Fibroblast of lung (primary cell): ENCODE data around the gene NOD1. TPM values are rescaled to one million over a fixed set of nuclear protein-coding genes. Genes with fewer than 3 reads are reported as not detected.

Experiments used
- DNase-seq, 2 donors: peaks; one replicate each; pipeline versions ENCODE4 v3.0.0 to v3.0.0-alpha.2; 2010; ENCODE audit warnings: low read depth in 2 of 2
- H2AFZ ChIP-seq: 2 replicates; pipeline ENCODE4 v1.5.1; 2012; ENCODE audit warnings: low read length, control low read depth, inconsistent platforms
- H3K27ac ChIP-seq: 2 replicates; pipeline ENCODE4 v1.5.1; 2011; ENCODE audit warnings: low read length, control low read depth; ENCODE audit not compliant: insufficient read depth
- H3K27me3 ChIP-seq: 2 replicates; pipeline ENCODE4 v1.5.1; 2011; ENCODE audit warnings: mild to moderate bottlenecking, low read length; ENCODE audit not compliant: control insufficient read depth, insufficient read depth
- H3K36me3 ChIP-seq: 2 replicates; pipeline ENCODE4 v1.5.1; 2011; ENCODE audit warnings: low read length; ENCODE audit not compliant: control insufficient read depth, insufficient read depth
- H3K4me1 ChIP-seq: 2 replicates; pipeline ENCODE4 v1.5.1; 2011; ENCODE audit warnings: low read length; ENCODE audit not compliant: control insufficient read depth, insufficient read depth; ENCODE audit errors: extremely low read depth
- H3K4me2 ChIP-seq: 2 replicates; pipeline ENCODE4 v1.5.1; 2011; ENCODE audit warnings: low read length, control low read depth; ENCODE audit not compliant: insufficient read depth; ENCODE audit errors: extremely low read depth
- H3K4me3 ChIP-seq, 4 experiments: fragments of 200-600 bp in 1 of 4; sonication (generic) in 1 of 4; replicated peaks in 1 of 4; 2 replicates each; pipeline ENCODE4 v1.5.1; 2011 to 2016; ENCODE audit warnings: low read length in 4 of 4, low read depth in 3 of 4, mild to moderate bottlenecking in 3 of 4, control low read depth in 2 of 4, inconsistent platforms in 1 of 4, mixed read lengths in 1 of 4; ENCODE audit not compliant: insufficient read depth in 1 of 4; ENCODE audit errors: control extremely low read depth in 1 of 4
- H3K79me2 ChIP-seq: 2 replicates; pipeline ENCODE4 v1.5.1; 2012; ENCODE audit warnings: mild to moderate bottlenecking, low read length, inconsistent platforms; ENCODE audit not compliant: control insufficient read depth, insufficient read depth
- H3K9ac ChIP-seq: 2 replicates; pipeline ENCODE4 v1.5.1; 2011; ENCODE audit warnings: mild to moderate bottlenecking, low read length, control low read depth; ENCODE audit not compliant: insufficient read depth
- H3K9me3 ChIP-seq: 2 replicates; pipeline ENCODE4 v1.5.1; 2012; ENCODE audit warnings: low read depth, low read length; ENCODE audit not compliant: control insufficient read depth, insufficient read depth
- H4K20me1 ChIP-seq: 2 replicates; pipeline ENCODE4 v1.5.1; 2011; ENCODE audit warnings: low read length; ENCODE audit not compliant: control insufficient read depth, insufficient read depth; ENCODE audit errors: extremely low read depth
- CTCF ChIP-seq, 2 donors: IDR thresholded peaks in 1 of 2; conservative IDR thresholded peaks in 1 of 2; 1 replicate in 1 of 2; 2 replicates in 1 of 2; pipeline ENCODE4 v1.5.1; 2011 to 2012; ENCODE audit warnings: low read length in 2 of 2, control low read depth in 1 of 2, inconsistent platforms in 1 of 2, low read depth in 1 of 2, mild to moderate bottlenecking in 1 of 2
- EZH2 ChIP-seq: IDR thresholded peaks from 2 replicates; pipeline ENCODE4 v1.5.1; 2012; ENCODE audit warnings: low read length, control low read depth, mild to moderate bottlenecking; ENCODE audit errors: missing control alignments
- polyA plus RNA-seq, 2 donors: library from polyadenylated mRNA; depleted of rRNA in 1 of 2; stranded (reverse) in 1 of 2; unstranded in 1 of 2; fragments of >200 nt; gene quantifications; 2 replicates each; pipeline ENCODE4 v1.2.1, GENCODE V29; 2011 to 2012; ENCODE audit warnings: missing spikeins in 1 of 2
- total RNA-seq: library from RNA; depleted of rRNA; stranded (reverse); fragments of >200 nt; gene quantifications from 2 replicates; pipeline ENCODE4 v1.2.1, GENCODE V29; 2014

Gene NOD1
- total and polyA plus RNA-seq, 2 donors (not counting 1 experiment from before 2014, with no cell fraction given) = 3.3 to 7.3 TPM

DNA sequence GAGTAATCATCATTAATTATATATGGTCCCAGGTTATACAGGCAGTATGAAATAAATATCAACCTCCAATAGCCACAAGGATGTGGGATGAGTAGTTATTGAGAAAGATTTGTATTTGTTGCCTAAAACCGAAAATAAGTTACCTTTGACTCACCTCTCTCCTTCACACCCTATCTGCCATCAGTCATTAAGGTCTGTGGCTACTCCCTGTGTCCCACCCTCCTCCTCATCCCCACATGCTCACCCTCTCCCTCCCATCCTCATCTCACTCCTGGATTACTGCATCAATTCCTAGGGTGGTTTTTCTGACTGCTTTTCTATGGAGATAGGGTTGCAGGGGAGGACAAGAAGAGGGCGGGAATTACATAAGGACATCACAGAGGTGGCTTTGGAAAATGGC, 35.2 kb upstream of the NOD1 start:
- Histone ChIP-seq H3K4me2 (no peak overlapping the region), H2AFZ (no peak overlapping the region), H3K79me2 (no peaks in the 10 kb centered on the region), H4K20me1 (no peaks in the 10 kb centered on the region), H3K4me1 (no peaks in the 10 kb centered on the region), H3K9ac (no peak overlapping the region), H3K27ac (no peak overlapping the region), H3K9me3 (no peaks in the 10 kb centered on the region), H3K27me3 (no peaks in the 10 kb centered on the region), H3K4me3 (no peak overlapping the region), H3K36me3 (no peaks in the 10 kb centered on the region)
- DNase-seq = no peak
- no peak for TF ChIP-seq CTCF (conservative IDR thresholded peaks at IDR 0.05 in 1 of 2, IDR thresholded peaks at IDR 0.05 in 1 of 2; ENCODE audit: low read depth in 1 of 2, low read length in 2 of 2)

- no peak for TF ChIP-seq EZH2
- TF ChIP-seq CTCF (conservative IDR thresholded peaks at IDR 0.05 in 1 of 2, IDR thresholded peaks at IDR 0.05 in 1 of 2; ENCODE audit: low read depth in 1 of 2, low read length in 2 of 2) = no peak
- no peaks in the 10 kb centered on the region for H3K9me3 ChIP-seq
- H4K20me1 ChIP-seq = no peaks in the 10 kb centered on the region
- DNase-seq = no peak
- no peak overlapping the region for H3K27ac ChIP-seq
- no peaks in the 10 kb centered on the region for H3K4me1 ChIP-seq
- no peaks in the 10 kb centered on the region for H3K79me2 ChIP-seq
- H2AFZ ChIP-seq = no peak overlapping the region
- no peak overlapping the region for H3K9ac ChIP-seq
- no peaks in the 10 kb centered on the region for H3K36me3 ChIP-seq
- no peak overlapping the region for H3K4me3 ChIP-seq
- no peak overlapping the region for H3K4me2 ChIP-seq
- no peaks in the 10 kb centered on the region for H3K27me3 ChIP-seq
Observed at GRCh38 chr7:30511973-30512662, 33.5 kb upstream of the NOD1 start.

- Histone ChIP-seq H3K4me2 (no peak overlapping the region), H3K9me3 (no peaks in the 10 kb centered on the region), H3K4me1 (no peaks in the 10 kb centered on the region), H4K20me1 (no peaks in the 10 kb centered on the region), H3K36me3 (no peaks in the 10 kb centered on the region), H3K4me3 (no peak overlapping the region), H3K27me3 (no peaks in the 10 kb centered on the region), H3K79me2 (no peaks in the 10 kb centered on the region), H3K27ac (no peak overlapping the region), H2AFZ (no peak overlapping the region), H3K9ac (no peak overlapping the region)
- TF ChIP-seq CTCF (conservative IDR thresholded peaks at IDR 0.05 in 1 of 2, IDR thresholded peaks at IDR 0.05 in 1 of 2; ENCODE audit: low read depth in 1 of 2, low read length in 2 of 2) (no peak), EZH2 (no peak)
- no peak for DNase-seq
Observed at GRCh38 chr7:30511494-30511893, 32.9 kb upstream of the NOD1 start.
